Suprapubic skin (tissue), 4 donors: Measurements from ENCODE around the gene EVI2B. TPM values are rescaled to one million over a fixed set of nuclear protein-coding genes. Genes with fewer than 3 reads are reported as not detected.
A peak's percentile ranks its signal among the peaks of the same experiment; 100 is the strongest.
"Not testable (repeated sequence)": the region's sequence is repeated elsewhere in the genome, so short reads cannot be mapped to it uniquely, and the experiment has no call there.

ENCODE experiments used
- DNase-seq, 2 donors: peaks; one replicate each; pipeline ENCODE4 v3.0.0-alpha.2; 2019; ENCODE audit warnings: low spot score in 2 of 2
- H3K27ac ChIP-seq: fragments of 200-600 bp; sonication (generic); one replicate; pipeline ENCODE4 v1.5.1; 2019
- H3K27me3 ChIP-seq: fragments of 200-600 bp; sonication (generic); one replicate; pipeline ENCODE4 v1.5.1; 2019
- H3K36me3 ChIP-seq: fragments of 200-600 bp; sonication (generic); one replicate; pipeline ENCODE4 v1.5.1; 2019
- H3K4me1 ChIP-seq: fragments of 200-600 bp; sonication (generic); one replicate; pipeline ENCODE4 v1.5.1; 2019
- H3K4me3 ChIP-seq: fragments of 200-600 bp; sonication (generic); one replicate; pipeline ENCODE4 v1.5.1; 2019; ENCODE audit warnings: mild to moderate bottlenecking
- H3K9me3 ChIP-seq: fragments of 200-600 bp; sonication (generic); one replicate; pipeline ENCODE4 v1.5.1; 2019
- EP300 ChIP-seq: sonication (generic); formaldehyde crosslinking; IDR thresholded peaks from one replicate; pipeline ENCODE4 v1.6.1; 2017; ENCODE audit warnings: antibody characterized with exemption
- POLR2A ChIP-seq, 2 donors: fragments of 450-650 bp; IDR thresholded peaks; one replicate each; pipeline ENCODE4 v1.6.1; 2017; ENCODE audit warnings: antibody characterized with exemption in 2 of 2, mild to moderate bottlenecking in 2 of 2, moderate library complexity in 2 of 2
- POLR2AphosphoS5 ChIP-seq, 3 donors: sonication (generic); formaldehyde crosslinking; IDR thresholded peaks; one replicate each; pipeline ENCODE4 v1.6.1; 2017; ENCODE audit warnings: antibody characterized with exemption in 3 of 3
- WGBS: methylation state at CpG from one replicate; pipeline ENCODE4 v1.1.5; 2018; 5-methylcytosine and 5-hydroxymethylcytosine counted together
- total RNA-seq, 4 donors: library from RNA; depleted of rRNA; stranded (reverse); fragments of >200 nt; gene quantifications; one replicate each; pipeline ENCODE4 v1.1.0, GENCODE V29; 2016
- TF ChIP-seq, protein P1 (sequence below), 2 donors: fragments of 200-600 bp in 1 of 2; fragments of 450-650 bp in 1 of 2; sonication (generic) in 1 of 2; IDR thresholded peaks; one replicate each; pipeline ENCODE4 v1.5.1; 2016 to 2019; ENCODE audit warnings: antibody characterized with exemption in 2 of 2, mild to moderate bottlenecking in 1 of 2, moderate library complexity in 1 of 2

Gene EVI2B
- total RNA-seq, 4 donors from 2014 or later, result 2.2 to 5.6 (median 3.7) TPM

GRCh38 chr17:31272236-31272635 lies 41.6 kb downstream of the EVI2B start:
- H3K27ac ChIP-seq, result no peak overlapping the region
- H3K9me3 ChIP-seq, result no peaks in the 10 kb centered on the region
- H3K4me1 ChIP-seq, result peaks cover 25% of the 10 kb centered on the region
- peaks cover 18% of the 10 kb centered on the region for H3K36me3 ChIP-seq
- WGBS, result 100% methylated on average over 1 of the region's 1 CpG
- TF ChIP-seq EP300 (no peak), POLR2A (IDR thresholded peaks at IDR 0.05) (no peak), POLR2AphosphoS5 (IDR thresholded peaks at IDR 0.05) (no peak)
- TF ChIP-seq, protein P1, sequence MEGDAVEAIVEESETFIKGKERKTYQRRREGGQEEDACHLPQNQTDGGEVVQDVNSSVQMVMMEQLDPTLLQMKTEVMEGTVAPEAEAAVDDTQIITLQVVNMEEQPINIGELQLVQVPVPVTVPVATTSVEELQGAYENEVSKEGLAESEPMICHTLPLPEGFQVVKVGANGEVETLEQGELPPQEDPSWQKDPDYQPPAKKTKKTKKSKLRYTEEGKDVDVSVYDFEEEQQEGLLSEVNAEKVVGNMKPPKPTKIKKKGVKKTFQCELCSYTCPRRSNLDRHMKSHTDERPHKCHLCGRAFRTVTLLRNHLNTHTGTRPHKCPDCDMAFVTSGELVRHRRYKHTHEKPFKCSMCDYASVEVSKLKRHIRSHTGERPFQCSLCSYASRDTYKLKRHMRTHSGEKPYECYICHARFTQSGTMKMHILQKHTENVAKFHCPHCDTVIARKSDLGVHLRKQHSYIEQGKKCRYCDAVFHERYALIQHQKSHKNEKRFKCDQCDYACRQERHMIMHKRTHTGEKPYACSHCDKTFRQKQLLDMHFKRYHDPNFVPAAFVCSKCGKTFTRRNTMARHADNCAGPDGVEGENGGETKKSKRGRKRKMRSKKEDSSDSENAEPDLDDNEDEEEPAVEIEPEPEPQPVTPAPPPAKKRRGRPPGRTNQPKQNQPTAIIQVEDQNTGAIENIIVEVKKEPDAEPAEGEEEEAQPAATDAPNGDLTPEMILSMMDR (IDR thresholded peaks at IDR 0.05), result no peak
- H3K4me3 ChIP-seq, result no peak overlapping the region
- H3K27me3 ChIP-seq, result no peaks in the 10 kb centered on the region
- no peak for DNase-seq

- Histone ChIP-seq H3K27ac (no peak overlapping the region), H3K4me3 (no peak overlapping the region), H3K9me3 (no peaks in the 10 kb centered on the region), H3K27me3 (no peaks in the 10 kb centered on the region), H3K4me1 (peaks cover 22% of the 10 kb centered on the region), H3K36me3 (peaks cover 28% of the 10 kb centered on the region)
- TF ChIP-seq, protein P1 (IDR thresholded peaks at IDR 0.05), result no peak
- no peak for TF ChIP-seq POLR2A (IDR thresholded peaks at IDR 0.05)
- 59% methylated on average over 1 of the region's 1 CpG for WGBS
- DNase-seq, result no peak
These were observed 44.3 kb downstream of the EVI2B start for GRCh38 chr17:31269578-31269983.

- Histone ChIP-seq H3K9me3 (no peaks in the 10 kb centered on the region), H3K36me3 (peaks cover 28% of the 10 kb centered on the region), H3K4me3 (no peak overlapping the region), H3K27me3 (no peaks in the 10 kb centered on the region), H3K27ac (peak overlapping the region; percentile 24), H3K4me1 (peaks cover 18% of the 10 kb centered on the region)
- DNase-seq, result no peak
- TF ChIP-seq EP300 (no peak), POLR2AphosphoS5 (IDR thresholded peaks at IDR 0.05) (no peak), POLR2A (IDR thresholded peaks at IDR 0.05) (no peak)
- TF ChIP-seq, protein P1 (IDR thresholded peaks at IDR 0.05), result no peak
- 94% methylated on average over 2 of the region's 2 CpGs for WGBS
These were observed 44.7 kb downstream of the EVI2B start for GRCh38 chr17:31269036-31269577.

DNA sequence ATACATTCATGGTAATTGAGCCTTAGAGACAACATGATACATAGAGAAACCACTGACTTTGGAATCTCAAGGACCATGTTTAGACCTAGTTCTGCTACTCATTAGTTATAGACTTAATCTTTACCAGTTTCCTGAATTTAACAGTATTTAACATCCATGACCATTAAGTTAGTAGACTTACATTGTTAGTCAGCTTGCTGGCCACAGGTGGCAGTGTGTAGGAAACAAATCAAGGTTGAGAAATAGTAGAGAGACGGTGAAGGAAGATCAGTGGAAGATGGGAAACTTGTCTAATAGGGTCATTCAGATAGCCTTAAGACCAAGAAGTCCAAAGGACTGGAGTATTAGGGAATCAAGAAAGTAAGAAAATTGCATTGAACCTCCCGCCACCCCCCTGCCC lies 47.8 kb downstream of the EVI2B start:
- no peak for DNase-seq
- Histone ChIP-seq H3K4me3 (no peak overlapping the region), H3K9me3 (no peaks in the 10 kb centered on the region), H3K27me3 (no peaks in the 10 kb centered on the region), H3K36me3 (peaks cover 43% of the 10 kb centered on the region), H3K27ac (no peak overlapping the region), H3K4me1 (peaks cover 11% of the 10 kb centered on the region)
- WGBS, result 97% methylated on average over 2 of the region's 2 CpGs
- TF ChIP-seq POLR2A (IDR thresholded peaks at IDR 0.05) (no peak), POLR2AphosphoS5 (IDR thresholded peaks at IDR 0.05) (no peak), EP300 (no peak)

GRCh38 chr17:31262923-31263322 lies 50.9 kb downstream of the EVI2B start:
- not testable (repeated sequence) for H3K27me3 ChIP-seq, H3K4me3 ChIP-seq, H3K4me1 ChIP-seq, H3K27ac ChIP-seq, H3K9me3 ChIP-seq, DNase-seq
- WGBS, result 93% methylated on average over 1 of the region's 1 CpG
- H3K36me3 ChIP-seq, result peaks cover 54% of the 10 kb centered on the region

DNA sequence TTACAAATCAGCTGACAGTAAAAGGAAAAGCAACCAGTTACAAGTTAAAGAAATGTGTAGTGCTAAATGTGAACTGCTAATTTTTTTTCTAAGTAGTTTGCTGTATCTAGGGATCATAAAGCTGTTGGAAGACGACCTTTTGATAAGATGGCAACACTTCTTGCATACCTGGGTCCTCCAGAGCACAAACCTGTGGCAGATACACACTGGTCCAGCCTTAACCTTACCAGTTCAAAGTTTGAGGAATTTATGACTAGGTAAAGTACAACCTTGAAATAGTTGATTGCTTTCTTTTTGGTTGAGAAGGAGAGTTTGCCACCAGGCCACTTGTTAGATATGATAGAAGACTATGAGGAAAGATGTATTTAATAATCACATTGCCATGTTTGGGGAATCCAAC lies 52.3 kb downstream of the EVI2B start:
- Histone ChIP-seq H3K4me1 (no peaks in the 10 kb centered on the region), H3K36me3 (peaks cover 48% of the 10 kb centered on the region), H3K27me3 (no peaks in the 10 kb centered on the region), H3K9me3 (no peaks in the 10 kb centered on the region), H3K27ac (no peak overlapping the region), H3K4me3 (no peak overlapping the region)
- TF ChIP-seq, protein P1 (IDR thresholded peaks at IDR 0.05), result no peak
- no peak for TF ChIP-seq POLR2A (IDR thresholded peaks at IDR 0.05)
- no peak for TF ChIP-seq POLR2AphosphoS5 (IDR thresholded peaks at IDR 0.05)
- TF ChIP-seq EP300, result no peak
- WGBS, result 82% methylated on average over 1 of the region's 1 CpG
- DNase-seq, result no peak
